ENCODE data around the gene LEKR1.
"Not testable (repeated sequence)": the region's sequence is repeated elsewhere in the genome, so short reads cannot be mapped to it uniquely, and the experiment has no call there.

- TF ChIP-seq EZH2 (IDR thresholded peaks at IDR 0.05; ENCODE audit: borderline replicate concordance, low read depth, low read length, poor library complexity, severe bottlenecking); CTCF (conservative IDR thresholded peaks at IDR 0.05; ENCODE audit: low read depth, low read length): not testable (repeated sequence)
These were observed 69.2 kb downstream of the LEKR1 start for GRCh38 chr3:156895374-156895773.

Measured in A673 (cell line).